ENCODE results near the gene TSPOAP1.

TSPOAP1 gene

GRCh38 chr17:58302919-58303585 lies 25.5 kb downstream of the TSPOAP1 start:
- DNase-seq (ENCODE audit: low read depth) = no peak

GRCh38 chr17:58302171-58302918 lies 26.2 kb downstream of the TSPOAP1 start:
- no peak for DNase-seq (ENCODE audit: low read depth)

- no peak for DNase-seq (ENCODE audit: low read depth)
These were observed 27.0 kb downstream of the TSPOAP1 start for GRCh38 chr17:58301504-58302150.

- DNase-seq (ENCODE audit: low read depth) = no peak
These were observed 28.3 kb downstream of the TSPOAP1 start for GRCh38 chr17:58300336-58300735.

- no peak for DNase-seq (ENCODE audit: low read depth)
These were observed 34.6 kb downstream of the TSPOAP1 start for GRCh38 chr17:58294034-58294433.

- no peak for DNase-seq (ENCODE audit: low read depth)
These were observed 37.3 kb downstream of the TSPOAP1 start for GRCh38 chr17:58291246-58291645.

- DNase-seq (ENCODE audit: low read depth) = no peak
These were observed 38.7 kb downstream of the TSPOAP1 start for GRCh38 chr17:58289869-58290268.

GRCh38 chr17:58285422-58285810 lies 43.2 kb downstream of the TSPOAP1 start:
- no peak for DNase-seq (ENCODE audit: low read depth)

- no peak for DNase-seq (ENCODE audit: low read depth)
These were observed 43.8 kb downstream of the TSPOAP1 start for GRCh38 chr17:58284613-58285421.

GRCh38 chr17:58283674-58284612 lies 44.7 kb downstream of the TSPOAP1 start:
- no peak for DNase-seq (ENCODE audit: low read depth)

GRCh38 chr17:58282442-58282841 lies 46.2 kb downstream of the TSPOAP1 start:
- DNase-seq (ENCODE audit: low read depth) = no peak

GRCh38 chr17:58281511-58282011 lies 47.0 kb downstream of the TSPOAP1 start:
- no peak for DNase-seq (ENCODE audit: low read depth)

- no peak for DNase-seq (ENCODE audit: low read depth)
These were observed 47.9 kb downstream of the TSPOAP1 start, which contains the start of gene MPO for GRCh38 chr17:58280480-58281217. MPO (minus strand) TSS chr17:58280935; CDS start chr17:58280758, 177 bp downstream.

GRCh38 chr17:58279736-58280479 lies 48.7 kb downstream of the TSPOAP1 start:
- DNase-seq (ENCODE audit: low read depth) = no peak

GRCh38 chr17:58279016-58279711 lies 49.4 kb downstream of the TSPOAP1 start:
- DNase-seq (ENCODE audit: low read depth) = no peak

- DNase-seq (ENCODE audit: low read depth) = no peak
These were observed 50.0 kb downstream of the TSPOAP1 start for GRCh38 chr17:58278661-58279015.

- DNase-seq (ENCODE audit: low read depth) = no peak
These were observed 50.6 kb downstream of the TSPOAP1 start for GRCh38 chr17:58277802-58278595.

Data from fibroblast of gingiva (primary cell).